Gastrocnemius medialis (tissue), 4 donors: ENCODE data around the gene SLX4.

Experiments used
- CTCF ChIP-seq, 5 experiments: fragments of 450-650 bp in 3 of 5; fragments of 200-600 bp in 2 of 5; sonication (generic) in 2 of 5; IDR thresholded peaks in 4 of 5; conservative IDR thresholded peaks in 1 of 5; 1 replicate in 4 of 5; 2 replicates in 1 of 5; pipeline ENCODE4 v1.5.1; 2016 to 2019; ENCODE audit warnings: antibody characterized with exemption in 5 of 5, mild to moderate bottlenecking in 3 of 5, moderate library complexity in 3 of 5
- POLR2A ChIP-seq, 2 donors: fragments of 450-650 bp; IDR thresholded peaks; one replicate each; pipeline ENCODE4 v1.6.1; 2017; ENCODE audit warnings: antibody characterized with exemption in 2 of 2, mild to moderate bottlenecking in 2 of 2, moderate library complexity in 2 of 2

DNA sequence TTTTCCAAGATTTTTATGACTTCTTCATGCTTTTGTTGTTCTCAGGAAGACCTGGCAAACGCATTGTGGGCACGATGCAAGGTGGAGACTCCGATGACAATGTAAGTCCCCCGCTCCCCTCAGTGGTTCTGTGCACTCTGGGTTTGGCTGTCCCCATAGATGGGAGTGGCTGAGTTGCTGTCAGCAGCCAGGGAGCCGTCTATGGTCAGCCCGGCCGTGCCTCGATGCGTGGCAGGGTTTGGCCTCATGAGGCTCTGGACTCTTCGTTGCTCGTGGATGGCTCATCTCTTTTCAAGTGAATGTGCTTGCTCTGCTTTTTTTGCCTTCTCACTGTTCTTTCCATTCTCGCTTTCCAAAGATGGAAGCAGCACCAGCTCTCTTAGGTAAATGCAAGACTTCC, 78.7 kb downstream of the SLX4 start:
- no peak for TF ChIP-seq CTCF (IDR thresholded peaks at IDR 0.05 in 4 of 5, conservative IDR thresholded peaks at IDR 0.05 in 1 of 5)
- TF ChIP-seq POLR2A (IDR thresholded peaks at IDR 0.05): no peak
